Fibroblast of lung (primary cell): Measurements from ENCODE around the gene MICB. TPM values are rescaled to one million over a fixed set of nuclear protein-coding genes. Genes with fewer than 3 reads are reported as not detected.
"Not testable (repeated sequence)": the region's sequence is repeated elsewhere in the genome, so short reads cannot be mapped to it uniquely, and the experiment has no call there.

Source experiments
- DNase-seq, 2 donors: peaks; one replicate each; pipeline versions ENCODE4 v3.0.0 to v3.0.0-alpha.2; 2010; ENCODE audit warnings: low read depth in 2 of 2
- H2AFZ ChIP-seq: 2 replicates; pipeline ENCODE4 v1.5.1; 2012; ENCODE audit warnings: low read length, control low read depth, inconsistent platforms
- H3K27ac ChIP-seq: 2 replicates; pipeline ENCODE4 v1.5.1; 2011; ENCODE audit warnings: low read length, control low read depth; ENCODE audit not compliant: insufficient read depth
- H3K27me3 ChIP-seq: 2 replicates; pipeline ENCODE4 v1.5.1; 2011; ENCODE audit warnings: mild to moderate bottlenecking, low read length; ENCODE audit not compliant: control insufficient read depth, insufficient read depth
- H3K36me3 ChIP-seq: 2 replicates; pipeline ENCODE4 v1.5.1; 2011; ENCODE audit warnings: low read length; ENCODE audit not compliant: control insufficient read depth, insufficient read depth
- H3K4me1 ChIP-seq: 2 replicates; pipeline ENCODE4 v1.5.1; 2011; ENCODE audit warnings: low read length; ENCODE audit not compliant: control insufficient read depth, insufficient read depth; ENCODE audit errors: extremely low read depth
- H3K4me2 ChIP-seq: 2 replicates; pipeline ENCODE4 v1.5.1; 2011; ENCODE audit warnings: low read length, control low read depth; ENCODE audit not compliant: insufficient read depth; ENCODE audit errors: extremely low read depth
- H3K4me3 ChIP-seq, 4 experiments: fragments of 200-600 bp in 1 of 4; sonication (generic) in 1 of 4; replicated peaks in 1 of 4; 2 replicates each; pipeline ENCODE4 v1.5.1; 2011 to 2016; ENCODE audit warnings: low read length in 4 of 4, low read depth in 3 of 4, mild to moderate bottlenecking in 3 of 4, control low read depth in 2 of 4, inconsistent platforms in 1 of 4, mixed read lengths in 1 of 4; ENCODE audit not compliant: insufficient read depth in 1 of 4; ENCODE audit errors: control extremely low read depth in 1 of 4
- H3K79me2 ChIP-seq: 2 replicates; pipeline ENCODE4 v1.5.1; 2012; ENCODE audit warnings: mild to moderate bottlenecking, low read length, inconsistent platforms; ENCODE audit not compliant: control insufficient read depth, insufficient read depth
- H3K9ac ChIP-seq: 2 replicates; pipeline ENCODE4 v1.5.1; 2011; ENCODE audit warnings: mild to moderate bottlenecking, low read length, control low read depth; ENCODE audit not compliant: insufficient read depth
- H3K9me3 ChIP-seq: 2 replicates; pipeline ENCODE4 v1.5.1; 2012; ENCODE audit warnings: low read depth, low read length; ENCODE audit not compliant: control insufficient read depth, insufficient read depth
- H4K20me1 ChIP-seq: 2 replicates; pipeline ENCODE4 v1.5.1; 2011; ENCODE audit warnings: low read length; ENCODE audit not compliant: control insufficient read depth, insufficient read depth; ENCODE audit errors: extremely low read depth
- EZH2 ChIP-seq: IDR thresholded peaks from 2 replicates; pipeline ENCODE4 v1.5.1; 2012; ENCODE audit warnings: low read length, control low read depth, mild to moderate bottlenecking; ENCODE audit errors: missing control alignments
- polyA plus RNA-seq, 2 donors: library from polyadenylated mRNA; depleted of rRNA in 1 of 2; stranded (reverse) in 1 of 2; unstranded in 1 of 2; fragments of >200 nt; gene quantifications; 2 replicates each; pipeline ENCODE4 v1.2.1, GENCODE V29; 2011 to 2012; ENCODE audit warnings: missing spikeins in 1 of 2
- total RNA-seq: library from RNA; depleted of rRNA; stranded (reverse); fragments of >200 nt; gene quantifications from 2 replicates; pipeline ENCODE4 v1.2.1, GENCODE V29; 2014
- TF ChIP-seq, protein P1 (sequence below), 2 donors: IDR thresholded peaks in 1 of 2; conservative IDR thresholded peaks in 1 of 2; 1 replicate in 1 of 2; 2 replicates in 1 of 2; pipeline ENCODE4 v1.5.1; 2011 to 2012; ENCODE audit warnings: low read length in 2 of 2, control low read depth in 1 of 2, inconsistent platforms in 1 of 2, low read depth in 1 of 2, mild to moderate bottlenecking in 1 of 2

Gene MICB
- total and polyA plus RNA-seq, 2 donors (not counting 1 experiment from before 2014, with no cell fraction given) = 17.2 to 18.6 TPM

- Histone ChIP-seq H3K27ac (no peak overlapping the region), H3K9me3 (no peaks in the 10 kb centered on the region), H4K20me1 (no peaks in the 10 kb centered on the region), H3K27me3 (peaks cover 2% of the 10 kb centered on the region), H3K36me3 (no peaks in the 10 kb centered on the region), H2AFZ (no peak overlapping the region), H3K4me1 (peaks cover 2% of the 10 kb centered on the region), H3K4me2 (no peak overlapping the region), H3K79me2 (no peaks in the 10 kb centered on the region), H3K4me3 (no peak overlapping the region), H3K9ac (no peak overlapping the region)
- no peak for DNase-seq
- no peak for TF ChIP-seq EZH2
- TF ChIP-seq, protein P1, sequence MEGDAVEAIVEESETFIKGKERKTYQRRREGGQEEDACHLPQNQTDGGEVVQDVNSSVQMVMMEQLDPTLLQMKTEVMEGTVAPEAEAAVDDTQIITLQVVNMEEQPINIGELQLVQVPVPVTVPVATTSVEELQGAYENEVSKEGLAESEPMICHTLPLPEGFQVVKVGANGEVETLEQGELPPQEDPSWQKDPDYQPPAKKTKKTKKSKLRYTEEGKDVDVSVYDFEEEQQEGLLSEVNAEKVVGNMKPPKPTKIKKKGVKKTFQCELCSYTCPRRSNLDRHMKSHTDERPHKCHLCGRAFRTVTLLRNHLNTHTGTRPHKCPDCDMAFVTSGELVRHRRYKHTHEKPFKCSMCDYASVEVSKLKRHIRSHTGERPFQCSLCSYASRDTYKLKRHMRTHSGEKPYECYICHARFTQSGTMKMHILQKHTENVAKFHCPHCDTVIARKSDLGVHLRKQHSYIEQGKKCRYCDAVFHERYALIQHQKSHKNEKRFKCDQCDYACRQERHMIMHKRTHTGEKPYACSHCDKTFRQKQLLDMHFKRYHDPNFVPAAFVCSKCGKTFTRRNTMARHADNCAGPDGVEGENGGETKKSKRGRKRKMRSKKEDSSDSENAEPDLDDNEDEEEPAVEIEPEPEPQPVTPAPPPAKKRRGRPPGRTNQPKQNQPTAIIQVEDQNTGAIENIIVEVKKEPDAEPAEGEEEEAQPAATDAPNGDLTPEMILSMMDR (conservative IDR thresholded peaks at IDR 0.05 in 1 of 2, IDR thresholded peaks at IDR 0.05 in 1 of 2; ENCODE audit: low read depth in 1 of 2, low read length in 2 of 2) = no peak
Observed at GRCh38 chr6:31483392-31483791, 14.6 kb upstream of the MICB start.

DNA sequence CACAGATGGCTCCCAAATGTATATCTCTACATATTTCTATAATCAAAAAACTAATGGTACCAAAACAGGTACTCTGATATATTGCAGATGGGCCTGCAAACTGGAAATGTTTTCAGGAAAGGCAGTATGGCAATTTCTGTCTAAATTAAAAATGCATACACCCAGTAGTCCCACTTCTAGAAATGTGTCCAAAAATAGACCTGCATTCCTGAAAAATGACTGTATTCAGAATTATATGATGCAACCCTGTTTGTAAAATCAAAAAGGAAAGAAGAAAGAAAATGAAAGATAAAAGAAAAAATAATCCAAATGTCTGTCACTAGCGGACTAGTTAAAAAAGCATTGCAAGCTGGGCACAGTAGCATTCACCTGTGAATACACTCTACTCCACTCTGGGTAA, 12.9 kb upstream of the MICB start:
- H2AFZ ChIP-seq = no peak overlapping the region

GRCh38 chr6:31486065-31486837, 11.7 kb upstream of the MICB start:
- not testable (repeated sequence) for H3K4me2 ChIP-seq, H3K36me3 ChIP-seq, H3K27ac ChIP-seq, H3K9ac ChIP-seq, H3K4me1 ChIP-seq, H2AFZ ChIP-seq, H3K4me3 ChIP-seq, H3K9me3 ChIP-seq, H4K20me1 ChIP-seq, H3K79me2 ChIP-seq, DNase-seq, H3K27me3 ChIP-seq

More for the DNA sequence above, 12.9 kb upstream of the MICB start:
- H3K9ac ChIP-seq = no peak overlapping the region
- H3K4me1 ChIP-seq = peaks cover 2% of the 10 kb centered on the region
- H3K9me3 ChIP-seq = no peaks in the 10 kb centered on the region
- H3K27ac ChIP-seq = no peak overlapping the region
- peak overlapping the region; percentile 17 for H3K4me2 ChIP-seq
- H3K36me3 ChIP-seq = no peaks in the 10 kb centered on the region
- H3K79me2 ChIP-seq = no peaks in the 10 kb centered on the region
- peak in 1 of 2 donors; percentile 49 for DNase-seq
- H3K27me3 ChIP-seq = no peaks in the 10 kb centered on the region
- H4K20me1 ChIP-seq = no peaks in the 10 kb centered on the region
- TF ChIP-seq, protein P1 (conservative IDR thresholded peaks at IDR 0.05 in 1 of 2, IDR thresholded peaks at IDR 0.05 in 1 of 2; ENCODE audit: low read depth in 1 of 2, low read length in 2 of 2) = no peak
- H3K4me3 ChIP-seq = no peak overlapping the region

- H3K4me1 ChIP-seq, DNase-seq, H3K4me3 ChIP-seq, H3K79me2 ChIP-seq, H3K9me3 ChIP-seq, H3K4me2 ChIP-seq, H3K9ac ChIP-seq, H3K27ac ChIP-seq, H2AFZ ChIP-seq, H4K20me1 ChIP-seq, H3K27me3 ChIP-seq, H3K36me3 ChIP-seq: not testable (repeated sequence)
Observed at GRCh38 chr6:31487674-31488073, 10.3 kb upstream of the MICB start.
